IMR-90 (cell line): ENCODE results near the gene IQSEC1. TPM values are rescaled to one million over a fixed set of nuclear protein-coding genes. Genes with fewer than 3 reads are reported as not detected.

Source experiments
- ATAC-seq: fragments of 200-7000 bp; cut with Tn5 transposase; 2 replicates; pipeline ENCODE4 v1.9.1; 2020; ENCODE audit warnings: low read depth, mild to moderate bottlenecking, moderate library complexity
- BruUV-seq: library from RNA; stranded (reverse); fragments of 400-500 nt; replicated peaks from 2 replicates; lab custom pipeline; 2021; lab: Mats Ljungman, UMichigan
- CTCF ChIA-PET: fragments of 300-600 bp; formaldehyde crosslinking; extraction: SDS; loops from one replicate; lab custom pipeline; 2021; ENCODE audit warnings: antibody characterized with exemption; lab: Yijun Ruan, JAX
- POLR2A ChIA-PET: fragments of 300-600 bp; sonication (Branson Sonifier 250); formaldehyde crosslinking; loops from one replicate; lab custom pipeline; 2022; ENCODE audit warnings: antibody characterized with exemption; ENCODE audit not compliant: unreplicated experiment; lab: Charles Lee
- DNase-seq: peaks from one replicate; pipeline ENCODE4 v3.0.0; 2013
- H2AFZ ChIP-seq: replicated peaks from 2 replicates; pipeline ENCODE3; 2013; ENCODE audit warnings: low read length, mild to moderate bottlenecking; ENCODE audit not compliant: poor library complexity
- H2AK5ac ChIP-seq: 2 replicates; pipeline ENCODE4 v1.6.1; 2013; ENCODE audit warnings: low read depth, low read length, inconsistent platforms
- H2AK9ac ChIP-seq: replicated peaks from 2 replicates; pipeline ENCODE3; 2013; ENCODE audit warnings: mild to moderate bottlenecking, low read depth, low read length, moderate library complexity; ENCODE audit not compliant: poor library complexity
- H2BK120ac ChIP-seq: 2 replicates; pipeline ENCODE4 v1.6.1; 2013; ENCODE audit warnings: low read depth, low read length, inconsistent platforms
- H2BK15ac ChIP-seq: 3 replicates; pipeline ENCODE4 v1.6.1; 2013; ENCODE audit warnings: low read depth, low read length, inconsistent platforms
- H2BK20ac ChIP-seq: 2 replicates; pipeline ENCODE4 v1.6.1; 2013; ENCODE audit warnings: low read depth, mild to moderate bottlenecking, inconsistent platforms, low read length, moderate library complexity
- H2BK5ac ChIP-seq: 2 replicates; pipeline ENCODE4 v1.6.1; 2013; ENCODE audit warnings: mild to moderate bottlenecking, low read depth, low read length, inconsistent platforms; ENCODE audit not compliant: poor library complexity, severe bottlenecking
- H3K14ac ChIP-seq: replicated peaks from 2 replicates; pipeline ENCODE4 v1.6.1; 2013; ENCODE audit warnings: low read depth, low read length, inconsistent platforms
- H3K18ac ChIP-seq: 2 replicates; pipeline ENCODE4 v1.6.1; 2013; ENCODE audit warnings: low read depth, low read length, control low read depth
- H3K23ac ChIP-seq: 2 replicates; pipeline ENCODE4 v1.6.1; 2013; ENCODE audit warnings: low read depth, low read length, inconsistent platforms
- H3K27ac ChIP-seq: 2 replicates; pipeline ENCODE4 v1.5.1; 2013; ENCODE audit warnings: mild to moderate bottlenecking, control low read depth, low read length; ENCODE audit not compliant: insufficient read depth
- H3K27me3 ChIP-seq: 2 replicates; pipeline ENCODE4 v1.6.1; 2013; ENCODE audit warnings: low read length; ENCODE audit not compliant: control insufficient read depth, insufficient read depth
- H3K36me3 ChIP-seq: 2 replicates; pipeline ENCODE4 v1.6.1; 2013; ENCODE audit warnings: low read length, mixed read lengths; ENCODE audit not compliant: control insufficient read depth, insufficient read depth
- H3K4ac ChIP-seq: 2 replicates; pipeline ENCODE4 v1.6.1; 2013; ENCODE audit warnings: low read depth, low read length, inconsistent platforms
- H3K4me1 ChIP-seq: 2 replicates; pipeline ENCODE4 v1.6.1; 2013; ENCODE audit warnings: low read length, mixed read lengths; ENCODE audit not compliant: control insufficient read depth, insufficient read depth
- H3K4me2 ChIP-seq: 2 replicates; pipeline ENCODE4 v1.6.1; 2013; ENCODE audit warnings: low read depth, mild to moderate bottlenecking, control low read depth, low read length, moderate library complexity
- H3K4me3 ChIP-seq: 2 replicates; pipeline ENCODE4 v1.5.1; 2013; ENCODE audit warnings: low read depth, mild to moderate bottlenecking, control low read depth, low read length, moderate library complexity; ENCODE audit not compliant: insufficient read depth
- H3K56ac ChIP-seq: 2 replicates; pipeline ENCODE4 v1.6.1; 2013; ENCODE audit warnings: low read length, inconsistent platforms; ENCODE audit not compliant: insufficient read depth; ENCODE audit errors: extremely low read depth
- H3K79me1 ChIP-seq, 2 experiments: 2 replicates each; pipeline ENCODE4 v1.6.1; 2013; ENCODE audit warnings: low read length in 2 of 2, inconsistent platforms in 1 of 2, low read depth in 1 of 2
- H3K9ac ChIP-seq: 2 replicates; pipeline ENCODE4 v1.6.1; 2013; ENCODE audit warnings: low read depth, low read length, control low read depth
- H3K9me1 ChIP-seq: 2 replicates; pipeline ENCODE4 v1.6.1; 2013; ENCODE audit warnings: low read length, inconsistent platforms; ENCODE audit not compliant: insufficient read depth
- H3K9me3 ChIP-seq: 2 replicates; pipeline ENCODE4 v1.6.1; 2013; ENCODE audit warnings: low read length; ENCODE audit not compliant: control insufficient read depth, insufficient read depth
- H4K20me1 ChIP-seq: 2 replicates; pipeline ENCODE4 v1.6.1; 2013; ENCODE audit warnings: low read length, inconsistent platforms; ENCODE audit not compliant: insufficient read depth
- H4K5ac ChIP-seq: 2 replicates; pipeline ENCODE4 v1.6.1; 2013; ENCODE audit warnings: mild to moderate bottlenecking, low read depth, low read length, control low read depth
- H4K8ac ChIP-seq, 2 experiments: 2 replicates each; pipeline ENCODE4 v1.6.1; 2013; ENCODE audit warnings: low read depth in 2 of 2, low read length in 2 of 2, control low read depth in 1 of 2, inconsistent platforms in 1 of 2
- H4K91ac ChIP-seq: 2 replicates; pipeline ENCODE4 v1.6.1; 2013; ENCODE audit warnings: low read depth, low read length, inconsistent platforms; ENCODE audit not compliant: insufficient read depth
- BHLHE40 ChIP-seq: fragments of 150-350 bp; IDR thresholded peaks from 2 replicates; pipeline ENCODE4 v1.6.1; 2016; ENCODE audit warnings: mild to moderate bottlenecking, low read depth, low read length
- CEBPB ChIP-seq: IDR thresholded peaks from 2 replicates; pipeline ENCODE4 v1.6.1; 2012; ENCODE audit warnings: low read depth, low read length, improper control_type of control experiment
- CHD1 ChIP-seq: IDR thresholded peaks from 2 replicates; pipeline ENCODE4 v1.6.1; 2012; ENCODE audit warnings: low read depth, low read length, improper control_type of control experiment
- CTCF ChIP-seq: conservative IDR thresholded peaks from 2 replicates; pipeline ENCODE4 v1.5.1; 2012; ENCODE audit warnings: mild to moderate bottlenecking, low read depth, low read length, improper control_type of control experiment
- ELK1 ChIP-seq: fragments of 150-350 bp; IDR thresholded peaks from 2 replicates; pipeline ENCODE4 v1.6.1; 2016; ENCODE audit warnings: low read depth, mild to moderate bottlenecking, low read length, moderate library complexity, borderline replicate concordance
- FOS ChIP-seq: fragments of 150-350 bp; IDR thresholded peaks from 2 replicates; pipeline ENCODE4 v1.6.1; 2016; ENCODE audit warnings: low read depth, low read length
- MAFK ChIP-seq: IDR thresholded peaks from 2 replicates; pipeline ENCODE4 v1.6.1; 2012; ENCODE audit warnings: low read depth, low read length, improper control_type of control experiment
- MAZ ChIP-seq: IDR thresholded peaks from 2 replicates; pipeline ENCODE4 v1.6.1; 2012; ENCODE audit warnings: low read depth, mild to moderate bottlenecking, low read length, improper control_type of control experiment, moderate library complexity, borderline replicate concordance
- MXI1 ChIP-seq: IDR thresholded peaks from 2 replicates; pipeline ENCODE4 v1.6.1; 2012; ENCODE audit warnings: low read depth, mild to moderate bottlenecking, low read length, moderate library complexity, borderline replicate concordance
- NFE2L2 ChIP-seq: fragments of 150-350 bp; IDR thresholded peaks from 2 replicates; pipeline ENCODE4 v1.6.1; 2016; ENCODE audit warnings: low read depth, mild to moderate bottlenecking, low read length
- POLR2A ChIP-seq: IDR thresholded peaks from 2 replicates; pipeline ENCODE4 v1.6.1; 2012; ENCODE audit warnings: mild to moderate bottlenecking, low read depth, low read length
- RAD21 ChIP-seq: IDR thresholded peaks from 2 replicates; pipeline ENCODE4 v1.6.1; 2012; ENCODE audit warnings: low read length, improper control_type of control experiment
- RCOR1 ChIP-seq: IDR thresholded peaks from 2 replicates; pipeline ENCODE4 v1.6.1; 2012; ENCODE audit warnings: mild to moderate bottlenecking, low read length, improper control_type of control experiment; ENCODE audit not compliant: insufficient replicate concordance
- RFX5 ChIP-seq: IDR thresholded peaks from 2 replicates; pipeline ENCODE4 v1.8.0; 2012; ENCODE audit warnings: low read depth, mild to moderate bottlenecking, low read length, moderate library complexity
- SMC3 ChIP-seq: fragments of 150-350 bp; IDR thresholded peaks from 2 replicates; pipeline ENCODE4 v1.6.1; 2016; ENCODE audit warnings: low read depth, mild to moderate bottlenecking, antibody characterized with exemption, low read length, moderate library complexity
- USF2 ChIP-seq: fragments of 150-350 bp; IDR thresholded peaks from 2 replicates; pipeline ENCODE4 v1.6.1; 2017; ENCODE audit warnings: mild to moderate bottlenecking, antibody characterized with exemption, low read length, low read depth
- WGBS, 2 experiments: methylation state at CpG; one replicate each; pipeline versions ENCODE4 v1.1.5 to v1.1.7; 2013; ENCODE audit warnings: missing lambda C conversion rate in 2 of 2; ENCODE audit not compliant: insufficient read length in 1 of 2; ENCODE audit errors: extremely low coverage in 2 of 2; 5-methylcytosine and 5-hydroxymethylcytosine counted together
- dilution Hi-C: fragments of 300-500 bp; cut with HindIII; formaldehyde crosslinking; loops from one replicate; pipeline ENCODE4 v1.14.3; 2018; ENCODE audit warnings: low sequenced_read_pairs; ENCODE audit not compliant: unreplicated experiment
- in situ Hi-C: fragments of 300-500 bp; cut with MboI; formaldehyde crosslinking; loops from 3 replicates; pipeline ENCODE4 v1.14.3; 2019; ENCODE audit warnings: low sequenced_read_pairs, inconsistent platforms, mixed read lengths
- intact Hi-C: fragments of 100-400 bp; cut with micrococcal nuclease; formaldehyde crosslinking; loops from 2 replicates; pipeline ENCODE4 v1.10.0; 2022
- polyA plus RNA-seq, 3 experiments: library from polyadenylated mRNA; depleted of rRNA; stranded (reverse); fragments of >200 nt; gene quantifications; 2 replicates each; pipeline ENCODE4 v1.2.3, GENCODE V29; 2012; ENCODE audit warnings: low replicate concordance in 1 of 3
- total RNA-seq: library from RNA; depleted of rRNA; stranded (reverse); fragments of >200 nt; gene quantifications from 2 replicates; pipeline ENCODE4 v1.2.3, GENCODE V29; 2012

Gene IQSEC1
- total and polyA plus RNA-seq, 2 of the 4 experiments (the other 2 are of a cell fraction), result 5.9 to 11.9 TPM

- no peak overlapping the region for H3K4me3 ChIP-seq
- H3K4me2 ChIP-seq, result no peak overlapping the region
- H3K4ac ChIP-seq, result no peak overlapping the region
- 60% methylated on average over 1 of the region's 6 CpGs; no CpG with 5 or more reads in 1 of the 2 experiments for WGBS, 2 experiments
- no peak overlapping the region for H2AFZ ChIP-seq
- no peak overlapping the region for H2BK5ac ChIP-seq
- H3K9me3 ChIP-seq, result no peaks in the 10 kb centered on the region
- no peaks in the 10 kb centered on the region for H3K4me1 ChIP-seq
- H2BK20ac ChIP-seq, result no peak overlapping the region
- no peak overlapping the region for H3K9ac ChIP-seq
- H4K91ac ChIP-seq, result no peak overlapping the region
- H3K14ac ChIP-seq, result no peak overlapping the region
- no peaks in the 10 kb centered on the region for H3K9me1 ChIP-seq
- H2BK120ac ChIP-seq, result no peak overlapping the region
- no TSS peak for BruUV-seq
- H2BK15ac ChIP-seq, result no peak overlapping the region
- no peak overlapping the region for H3K56ac ChIP-seq
- TF ChIP-seq MAZ (no peak), CTCF (no peak), ELK1 (no peak), RAD21 (no peak), CEBPB (no peak), MAFK (no peak), RFX5 (no peak), POLR2A (no peak), BHLHE40 (no peak), FOS (no peak), SMC3 (no peak), MXI1 (no peak), NFE2L2 (no peak), USF2 (no peak), CHD1 (no peak), RCOR1 (no peak)
- DNase-seq (no peak), ATAC-seq (no peak)
- ChIA-PET POLR2A (no interaction called here), CTCF (no interaction called here)
- no peaks in the 10 kb centered on the region for H3K79me1 ChIP-seq
- H2AK5ac ChIP-seq, result no peak overlapping the region
- H4K8ac ChIP-seq, result no peak overlapping the region
- no peak overlapping the region for H3K23ac ChIP-seq
- H3K36me3 ChIP-seq, result peaks cover 47% of the 10 kb centered on the region
- dilution Hi-C loops (no loop called here), in situ Hi-C loops (no loop called here), intact Hi-C loops (no loop called here)
- H4K20me1 ChIP-seq, result no peaks in the 10 kb centered on the region
- H3K27me3 ChIP-seq, result no peaks in the 10 kb centered on the region
- no peak overlapping the region for H3K27ac ChIP-seq
- H4K5ac ChIP-seq, result no peak overlapping the region
- H3K18ac ChIP-seq, result no peak overlapping the region
- no peak overlapping the region for H2AK9ac ChIP-seq
Observed at GRCh38 chr3:12901623-12902045, 171.6 kb downstream of the IQSEC1 start.
